Activated CD8-positive, alpha-beta memory T cell treated with anti-CD3 and anti-CD28 coated beads for 24 hours (primary cell): ENCODE results near the gene YTHDF1.

Experiments
- DNase-seq: peaks from one replicate; pipeline ENCODE4 v3.0.0-alpha.2; 2020

Gene YTHDF1

DNA sequence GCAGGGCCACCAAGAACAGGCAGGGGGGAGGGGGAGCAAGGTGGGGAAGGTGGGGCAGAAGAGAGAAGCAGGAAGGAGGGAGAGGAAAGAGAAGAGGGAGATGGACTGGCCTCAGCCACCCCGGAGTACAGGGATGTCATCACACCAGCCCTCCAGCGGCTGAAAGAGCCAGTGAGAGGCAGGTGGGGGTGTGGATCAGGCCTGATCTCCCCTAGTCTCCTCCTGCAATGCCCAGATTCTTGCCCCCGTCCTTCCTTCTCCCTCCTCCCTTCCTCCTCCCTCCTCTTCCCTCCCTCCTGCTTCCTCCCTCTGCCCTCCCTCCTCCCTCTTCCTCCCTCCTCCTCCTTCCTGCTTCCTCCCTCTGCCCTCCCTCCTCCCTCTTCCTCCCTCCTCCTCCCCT lies 61.5 kb downstream of the YTHDF1 start:
- no peak for DNase-seq

DNA sequence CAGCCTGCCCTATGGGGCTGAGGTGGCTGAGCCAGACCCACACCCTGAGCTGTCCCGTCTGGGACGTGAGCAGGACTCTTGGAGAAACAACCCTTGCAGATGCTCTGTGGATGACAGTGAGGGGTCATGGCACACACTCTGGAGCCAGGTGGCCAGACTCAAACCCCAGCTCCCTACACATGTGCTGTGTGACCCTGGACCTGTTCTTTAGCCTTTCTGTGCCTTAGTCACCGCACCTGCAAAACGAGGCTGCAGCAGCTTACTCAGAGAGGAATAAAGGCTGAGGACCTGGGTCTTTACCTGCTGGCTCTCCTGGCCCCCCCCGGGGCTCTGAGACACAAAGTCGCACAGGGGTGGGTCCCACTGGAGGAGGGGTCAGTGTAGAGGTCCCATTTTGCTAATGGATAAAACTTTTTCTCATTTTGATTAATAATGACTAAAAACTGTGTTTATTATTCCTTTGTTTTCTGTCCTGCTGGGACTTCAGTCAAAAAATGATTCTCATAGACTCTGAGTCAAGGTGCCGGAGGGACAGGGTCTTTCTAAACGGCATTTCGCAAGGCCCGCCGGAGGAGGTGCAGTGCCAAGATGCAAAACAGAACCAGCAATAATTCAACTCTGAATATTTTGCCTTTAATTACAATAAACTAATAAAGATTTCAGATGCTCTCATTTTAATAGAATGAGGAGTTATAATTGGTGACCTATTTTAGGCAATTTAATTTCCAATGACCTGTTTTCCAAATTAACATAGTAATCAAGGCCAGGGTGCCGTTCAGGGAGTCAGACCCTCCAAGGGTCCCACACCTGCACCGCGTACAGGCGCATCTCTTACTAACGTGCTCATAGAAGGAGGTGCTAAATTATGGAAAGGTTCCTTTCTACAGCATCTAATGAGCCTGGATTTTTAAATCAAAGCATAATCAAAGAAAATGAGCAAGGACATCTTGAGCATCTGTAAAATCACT lies 62.4 kb downstream of the YTHDF1 start:
- no peak for DNase-seq

DNA sequence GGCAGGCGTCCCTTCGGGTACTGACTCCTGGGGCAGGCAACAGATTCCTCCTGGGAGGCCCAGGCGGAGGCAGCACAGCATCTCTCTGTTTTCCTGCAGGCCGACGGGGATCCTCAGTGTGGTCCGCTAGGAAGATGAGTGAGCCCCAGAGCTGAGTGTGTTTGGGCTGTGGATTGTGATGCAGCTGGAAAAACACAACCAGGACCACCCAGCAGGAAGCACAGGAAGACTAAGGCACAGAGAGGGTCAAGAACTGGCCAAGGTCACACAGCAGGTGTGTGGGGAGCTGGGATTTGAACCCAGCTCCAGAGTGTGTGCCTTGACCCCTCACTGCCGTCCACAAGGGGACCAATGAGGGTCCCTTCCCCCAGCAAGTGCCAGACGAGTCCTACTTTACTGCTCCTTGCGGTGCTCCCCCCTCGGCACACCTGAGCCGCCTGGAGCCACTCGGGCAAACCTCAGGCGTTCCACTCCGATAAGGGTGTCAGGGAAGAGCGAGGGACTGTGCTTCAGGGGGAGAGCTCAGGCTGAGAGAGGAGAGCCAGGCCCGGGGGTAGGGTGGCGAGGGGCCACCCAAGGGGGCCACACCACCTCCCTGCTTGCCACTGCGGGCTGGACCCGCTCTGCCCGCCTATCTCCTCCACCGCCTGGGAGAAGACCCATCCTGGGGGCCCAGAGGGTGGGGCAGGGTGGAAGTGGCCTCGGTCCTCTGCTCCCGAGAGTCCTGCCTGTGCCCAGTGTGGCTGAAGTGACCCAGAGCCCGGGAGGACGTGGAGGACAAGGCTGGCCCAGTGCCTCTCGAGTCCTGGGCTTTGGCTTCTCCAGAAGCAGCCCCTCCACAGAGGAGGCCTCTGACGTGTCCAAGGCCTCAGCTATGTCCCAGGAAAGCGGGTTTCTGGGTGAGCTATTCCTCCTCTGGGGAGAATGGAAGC lies 63.3 kb downstream of the YTHDF1 start:
- DNase-seq, result no peak

DNA sequence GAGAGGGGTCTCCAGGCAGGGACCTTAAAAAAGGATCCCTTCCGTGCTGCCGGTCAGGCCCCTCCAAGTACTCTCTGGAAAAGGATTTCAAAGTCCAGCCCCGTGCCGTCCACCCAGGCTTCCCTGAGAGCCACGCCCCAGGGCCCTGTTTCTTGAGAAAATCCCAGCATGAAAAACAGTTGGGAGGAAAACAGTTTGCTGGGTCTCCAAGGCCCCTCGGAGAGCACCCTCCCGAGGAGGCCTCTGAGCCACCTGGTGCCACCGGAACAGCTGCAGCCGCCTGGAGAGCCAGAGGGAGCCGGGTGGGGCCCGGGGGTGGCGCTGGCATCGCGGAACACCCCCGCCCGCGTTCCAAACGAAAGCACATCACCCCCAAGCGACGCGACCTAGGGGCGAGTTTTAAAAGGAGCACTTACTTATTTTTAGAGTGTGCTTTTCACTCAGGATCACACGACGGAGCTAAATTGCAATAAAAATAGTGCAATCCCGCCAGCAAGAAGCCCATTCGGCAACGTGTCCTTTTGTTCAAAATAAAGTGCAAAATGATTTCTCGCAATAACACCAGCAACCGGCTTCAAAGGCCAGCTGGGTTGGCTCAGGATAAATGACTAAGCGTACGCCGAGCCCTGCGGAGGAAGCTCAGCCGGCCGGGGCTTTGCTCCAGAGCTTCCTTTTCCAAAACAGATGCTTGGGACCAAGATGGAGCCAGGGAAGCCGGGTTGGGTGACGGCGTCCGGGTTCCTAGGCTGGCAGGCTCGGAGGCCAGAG lies 64.2 kb downstream of the YTHDF1 start:
- DNase-seq, result no peak

DNA sequence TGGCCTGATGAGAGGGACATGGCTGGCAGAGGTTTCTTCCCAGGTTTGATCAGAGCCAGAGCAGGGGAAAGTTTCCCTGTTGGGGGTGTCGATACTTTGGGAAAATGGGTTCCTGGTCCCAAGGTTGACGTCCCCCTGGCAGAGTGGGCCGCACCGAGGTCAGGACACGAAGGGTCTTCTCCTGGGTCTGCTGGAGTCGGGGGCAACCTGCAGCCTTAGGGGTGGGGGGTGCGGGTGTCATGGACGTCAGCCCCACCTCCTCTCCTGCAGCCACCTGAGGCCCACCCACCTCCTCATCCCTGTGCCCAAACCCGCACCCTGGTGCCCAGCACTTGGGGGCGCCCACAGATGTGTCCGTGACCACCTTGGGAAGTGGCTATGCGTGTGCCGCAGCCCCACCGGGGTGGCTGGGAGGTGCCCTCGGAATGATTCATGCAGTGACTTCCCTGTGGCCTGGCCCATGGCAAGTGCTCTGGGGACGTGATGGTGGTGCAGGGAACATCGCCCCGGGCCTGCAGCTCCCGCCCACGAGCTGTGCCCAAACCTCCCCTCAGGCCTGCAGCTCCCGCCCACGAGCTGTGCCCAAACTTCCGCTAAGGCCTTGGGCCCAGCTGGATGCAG lies 64.9 kb downstream of the YTHDF1 start:
- DNase-seq, result no peak

DNA sequence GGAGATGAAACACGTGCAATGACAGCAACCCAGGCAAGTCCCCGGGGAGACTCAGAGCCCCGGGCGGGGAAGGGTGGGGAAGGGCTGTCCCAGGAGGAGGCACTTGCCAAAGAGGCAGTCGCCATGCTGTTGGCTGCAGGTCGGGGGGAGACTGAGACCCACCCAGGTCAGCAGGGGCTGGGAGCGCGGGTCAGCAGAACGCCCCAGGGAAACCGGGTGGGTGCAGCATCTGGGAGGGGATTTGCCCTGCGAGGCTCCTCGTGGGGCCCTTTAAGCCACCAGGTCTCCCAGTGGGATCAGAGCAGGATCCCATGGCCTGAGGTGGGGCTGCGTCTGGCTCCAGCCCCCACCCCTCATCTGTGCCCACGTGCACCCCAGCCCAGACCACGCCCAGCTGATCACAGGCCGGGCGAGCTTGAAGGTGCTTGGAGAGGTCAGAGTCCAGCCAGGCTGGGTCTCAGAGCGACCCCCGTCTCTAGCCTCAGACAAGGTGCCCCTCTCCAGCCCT lies 65.5 kb downstream of the YTHDF1 start:
- DNase-seq, result no peak

DNA sequence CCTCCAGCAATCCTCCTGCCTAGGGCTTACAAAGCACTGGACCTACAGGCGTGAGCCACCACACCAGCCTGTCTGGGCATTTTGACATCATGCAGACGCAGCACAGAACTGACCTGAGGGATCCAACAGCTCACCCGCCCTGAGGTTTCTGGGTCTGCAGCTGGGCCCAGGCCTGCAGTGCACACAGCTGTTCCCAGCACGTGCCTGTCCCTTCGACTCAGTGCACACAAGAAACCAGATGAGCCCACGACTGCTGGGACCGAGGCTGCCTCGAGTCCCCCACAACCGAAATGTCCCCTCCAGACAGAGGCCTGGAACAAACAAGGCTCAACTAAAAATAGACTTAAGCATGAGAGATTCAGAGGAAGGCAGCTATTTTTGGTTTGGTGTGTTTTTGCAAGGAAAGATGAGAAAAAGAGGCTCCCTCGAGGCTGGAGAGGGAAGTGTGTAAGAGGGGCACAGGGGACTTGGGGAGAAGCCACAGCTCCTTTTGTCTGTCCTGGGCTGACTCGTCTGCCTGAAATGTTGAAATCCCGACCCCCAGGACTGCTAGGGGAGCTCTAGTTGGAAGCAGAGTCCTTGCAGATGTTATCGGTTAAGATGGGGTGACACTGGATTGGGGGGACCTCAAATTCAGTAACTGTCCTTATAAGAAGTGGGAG lies 66.3 kb downstream of the YTHDF1 start:
- DNase-seq, result no peak

DNA sequence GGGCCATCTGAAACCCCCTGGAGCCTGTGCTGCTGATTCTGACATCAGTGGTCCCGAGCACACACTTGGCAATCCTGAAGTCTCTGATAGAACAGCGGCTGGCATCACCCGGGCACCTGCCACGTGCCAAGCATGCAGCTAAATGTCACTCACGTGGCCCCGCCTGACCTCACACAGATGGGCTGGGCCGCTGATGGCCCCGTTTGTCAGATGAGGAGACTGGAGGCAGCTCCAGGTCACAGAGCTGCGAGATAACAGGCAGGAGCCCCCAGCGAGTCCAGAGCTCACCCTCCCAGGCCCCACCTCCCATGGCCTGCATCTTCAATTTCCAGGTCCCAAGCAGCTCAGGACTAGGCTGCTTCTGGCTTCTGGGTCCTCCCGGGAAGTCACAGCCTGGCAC lies 67.2 kb downstream of the YTHDF1 start:
- DNase-seq, result no peak

DNA sequence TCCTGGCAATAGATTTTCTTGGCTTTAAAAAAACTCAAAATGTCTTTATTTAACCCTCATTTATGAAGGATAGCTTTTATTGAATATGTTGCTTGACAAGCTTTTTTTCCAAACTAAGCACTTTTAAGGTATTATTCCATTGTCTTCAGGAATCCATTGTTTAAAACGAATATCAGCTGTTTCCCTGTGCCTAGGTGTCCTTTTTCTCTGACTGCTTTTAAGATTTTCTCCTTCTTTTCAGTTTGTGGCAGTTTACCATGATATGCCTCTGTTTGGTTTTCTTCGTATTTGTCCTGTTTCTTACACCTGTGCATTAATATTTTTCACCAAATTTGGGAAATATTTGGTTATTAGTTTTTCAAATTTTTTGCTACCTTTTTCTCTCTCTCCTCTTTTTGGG lies 68.4 kb downstream of the YTHDF1 start:
- no peak for DNase-seq
